Endometrial microvascular endothelial cells (primary cell): ENCODE measurements around the gene INSIG1. TPM values are rescaled to one million over a fixed set of nuclear protein-coding genes. Genes with fewer than 3 reads are reported as not detected.

Source experiments
- in situ Hi-C: cut with HindIII; loops from 2 replicates; pipeline ENCODE4 v1.10.0; 2017; ENCODE audit warnings: low sequenced_read_pairs, low pct_unique_long_range_greater_than_20kb; ENCODE audit errors: inconsistent ontology term
- total RNA-seq: library from RNA; depleted of rRNA; stranded (reverse); fragments of >200 nt; gene quantifications from one replicate; pipeline ENCODE4 v1.2.3, GENCODE V29; 2015; ENCODE audit errors: inconsistent ontology term

INSIG1 gene
- total RNA-seq, 1 donor from 2014 or later = 77.6 TPM

DNA sequence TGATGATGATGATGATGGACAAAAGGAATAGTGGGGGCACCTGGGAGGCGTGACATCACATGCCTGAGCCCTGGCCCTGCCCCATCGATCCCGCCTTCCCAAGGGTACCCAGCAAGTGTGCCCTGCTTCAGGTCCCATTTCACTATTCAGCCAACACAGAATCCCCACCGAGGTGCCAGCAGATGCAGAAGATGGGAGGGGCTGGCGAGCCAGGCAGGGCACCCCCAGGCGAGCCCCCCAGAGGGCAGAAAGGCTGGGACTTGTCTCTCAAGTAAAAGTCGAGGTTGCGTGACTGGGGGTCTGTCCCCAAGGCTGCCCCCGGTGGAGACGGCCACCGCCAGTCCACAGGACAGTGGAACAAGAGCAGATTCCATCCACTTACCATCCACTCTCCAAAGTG lies 57.5 kb downstream of the INSIG1 start:
- in situ Hi-C loops = loop anchor here (25.0 kb wide), 1 partner anchor 168 kb away; no protein-coding TSS in a partner anchor

DNA sequence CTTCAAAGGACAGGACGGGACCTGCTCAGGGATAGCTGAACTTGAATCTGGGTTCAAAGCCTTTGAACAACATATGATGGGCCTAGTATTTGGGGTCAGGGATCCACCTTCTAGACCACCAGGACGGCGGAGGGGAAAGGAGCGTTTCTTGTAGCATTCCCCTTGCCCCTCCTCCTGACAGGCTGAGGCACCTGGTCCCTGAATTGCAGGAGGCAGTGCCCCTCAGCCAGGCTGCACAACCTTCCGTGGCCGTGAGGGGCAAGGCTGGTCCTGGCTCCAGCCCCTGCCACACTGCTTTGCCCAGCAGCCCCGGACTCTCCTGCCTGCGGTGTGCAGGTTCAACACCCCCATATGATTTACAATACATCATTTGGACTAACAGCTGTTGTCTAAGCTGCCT lies 58.1 kb downstream of the INSIG1 start:
- in situ Hi-C loops = loop anchor here (25.0 kb wide), 1 partner anchor 168 kb away; no protein-coding TSS in a partner anchor

DNA sequence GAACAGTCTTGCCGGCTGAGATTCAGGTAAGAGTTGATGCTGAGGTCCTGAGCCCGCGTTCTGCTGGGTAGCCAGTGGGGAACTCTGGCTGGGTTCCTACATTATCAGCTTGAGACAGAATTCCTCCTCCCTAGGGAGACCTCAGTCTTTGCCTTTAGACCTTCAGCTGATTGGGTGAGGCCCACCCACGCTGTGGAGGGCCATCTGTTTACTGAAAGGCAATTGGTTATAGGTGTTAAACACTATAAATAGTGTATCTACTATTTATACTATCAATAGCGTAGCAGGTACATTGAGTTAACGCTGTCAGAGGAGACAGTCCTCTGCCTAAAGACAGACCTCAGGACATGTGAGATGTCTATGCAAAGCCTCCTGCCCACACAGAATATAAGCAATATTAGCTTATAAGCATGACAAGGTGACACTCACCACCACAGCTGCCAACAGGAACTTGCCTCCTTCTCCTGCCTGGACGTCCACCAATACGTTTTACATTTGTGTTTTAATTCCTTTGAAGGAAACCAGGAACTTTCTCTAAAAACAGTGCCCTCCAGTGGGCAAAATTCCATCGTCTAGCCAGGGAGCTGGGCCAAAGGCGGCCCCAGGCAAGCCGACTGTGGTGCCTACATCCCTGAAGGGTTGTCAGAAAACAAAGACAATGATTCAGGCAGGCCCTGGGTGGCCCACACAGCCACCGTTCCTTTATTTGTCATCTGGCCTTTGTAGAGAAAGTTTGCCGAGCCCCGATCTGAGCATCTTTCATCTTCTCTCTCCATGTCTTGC lies 58.8 kb downstream of the INSIG1 start:
- in situ Hi-C loops = loop anchor here (25.0 kb wide), 1 partner anchor 169 kb away; no protein-coding TSS in a partner anchor

GRCh38 chr7:155357573-155358041 lies 59.9 kb downstream of the INSIG1 start:
- in situ Hi-C loops = loop anchor here (25.0 kb wide), 1 partner anchor 170 kb away; no protein-coding TSS in a partner anchor

DNA sequence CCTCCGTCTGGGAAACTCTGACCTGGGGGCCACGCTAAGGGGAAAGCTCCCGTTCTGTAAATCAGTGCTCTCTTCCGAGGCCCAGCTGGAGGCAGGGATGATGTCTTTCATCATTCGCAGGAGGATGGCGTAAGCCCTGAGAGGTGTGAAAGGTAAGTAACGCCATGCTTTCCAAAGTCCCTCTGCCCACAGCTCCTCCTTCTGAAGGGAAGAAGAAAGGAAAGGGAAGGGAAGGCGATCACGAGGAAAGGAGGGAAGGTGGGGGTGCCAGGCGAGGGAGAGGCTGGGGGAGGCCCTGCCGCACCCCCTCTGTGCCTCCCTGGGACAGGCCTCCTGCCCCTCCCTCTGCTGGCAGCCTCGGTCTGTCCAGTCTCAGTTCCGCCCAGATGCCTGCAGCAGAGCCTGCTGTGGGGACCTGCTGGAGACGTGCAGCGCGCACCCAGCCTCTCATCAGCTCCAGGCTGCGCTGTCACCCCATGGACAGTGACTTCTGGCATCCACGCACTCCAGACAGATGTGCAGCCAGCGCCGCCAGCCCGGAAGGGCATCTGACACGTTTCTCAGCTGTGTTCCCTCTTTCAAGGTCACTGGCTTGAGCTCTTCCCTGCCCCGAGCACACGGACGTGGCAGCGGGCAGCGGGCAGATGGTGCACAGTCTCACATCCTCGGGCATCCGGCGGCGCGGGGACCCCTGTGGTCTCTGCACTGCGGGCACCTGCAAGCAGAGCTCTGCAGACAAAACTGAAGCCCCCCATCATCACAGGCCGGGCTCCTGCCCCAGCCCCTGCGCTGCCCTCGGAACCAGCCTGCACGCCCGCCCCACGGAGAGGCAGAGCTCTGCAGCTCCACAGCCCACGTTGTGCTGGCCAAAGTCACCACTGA lies 60.6 kb downstream of the INSIG1 start:
- in situ Hi-C loops = loop anchor here (25.0 kb wide), 1 partner anchor 171 kb away; no protein-coding TSS in a partner anchor

DNA sequence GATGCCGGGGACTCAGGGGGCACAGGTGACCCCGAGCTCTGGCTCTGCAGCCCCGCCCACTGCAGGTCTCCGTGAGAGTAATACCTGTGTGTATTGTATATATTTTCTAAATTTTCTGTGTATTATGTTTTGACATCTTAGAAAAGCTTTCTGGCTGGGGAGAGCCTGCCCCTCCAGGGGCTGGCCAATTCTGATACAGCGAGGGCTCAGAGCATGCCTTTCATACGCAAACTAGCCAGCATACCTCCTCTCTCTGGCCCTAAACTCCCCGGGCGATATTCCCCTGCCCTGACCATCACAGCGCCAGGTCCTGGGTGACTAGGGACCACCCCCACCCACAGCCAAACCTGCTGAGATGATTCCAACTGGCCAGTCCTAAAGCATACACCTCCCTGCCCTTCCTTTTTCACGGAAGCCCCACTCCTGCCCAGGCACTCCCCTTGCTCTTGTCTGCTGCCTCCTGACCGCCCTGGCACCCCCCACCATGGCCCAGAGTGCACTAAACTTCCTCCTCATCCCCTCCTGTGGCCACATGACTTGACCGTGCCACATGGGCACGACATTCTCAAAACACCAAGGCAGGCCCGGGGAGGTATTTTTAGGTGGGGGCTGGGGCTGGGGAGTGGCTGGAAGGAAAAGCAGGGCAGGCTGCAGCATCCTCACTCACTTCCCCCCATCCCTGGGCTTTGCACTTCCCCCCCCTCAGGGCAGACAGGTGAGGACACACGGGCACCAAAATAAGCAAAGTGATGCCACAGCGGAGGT lies 61.5 kb downstream of the INSIG1 start:
- in situ Hi-C loops = loop anchor here (25.0 kb wide), 1 partner anchor 172 kb away; no protein-coding TSS in a partner anchor

Other genes with a start within 250 kb of the INSIG1 start
- gene HTR5A, start 227.6 kb upstream of the INSIG1 start, total RNA-seq = not detected
- not detected for gene EN2, start 160.3 kb downstream of the INSIG1 start, total RNA-seq
- not detected for gene CNPY1, start 248.7 kb downstream of the INSIG1 start, total RNA-seq